ENCODE data around the gene PHF20.
"Not testable (repeated sequence)": the region's sequence is repeated elsewhere in the genome, so short reads cannot be mapped to it uniquely, and the experiment has no call there.

PHF20 gene

DNA sequence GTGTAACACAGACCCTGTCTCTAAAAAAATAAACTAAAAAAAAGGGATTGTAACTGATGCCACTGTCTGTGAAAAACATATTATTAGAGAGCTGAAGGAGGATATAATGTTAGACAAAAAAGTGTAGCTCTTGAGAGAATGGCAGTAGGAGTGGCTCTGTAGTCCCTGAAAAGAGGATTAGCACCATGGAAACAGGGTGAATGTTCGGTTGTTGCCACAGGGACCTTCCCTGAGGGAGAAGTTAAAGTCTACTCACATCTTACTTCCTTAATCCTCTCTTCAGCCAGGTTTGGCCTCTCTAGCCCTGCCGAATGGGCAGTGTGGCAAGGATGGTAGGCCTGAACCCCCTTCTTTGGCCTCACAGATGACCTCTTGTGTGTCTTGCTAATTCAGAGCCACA is 170.4 kb downstream of the PHF20 start:
- no peak for DNase-seq

DNA sequence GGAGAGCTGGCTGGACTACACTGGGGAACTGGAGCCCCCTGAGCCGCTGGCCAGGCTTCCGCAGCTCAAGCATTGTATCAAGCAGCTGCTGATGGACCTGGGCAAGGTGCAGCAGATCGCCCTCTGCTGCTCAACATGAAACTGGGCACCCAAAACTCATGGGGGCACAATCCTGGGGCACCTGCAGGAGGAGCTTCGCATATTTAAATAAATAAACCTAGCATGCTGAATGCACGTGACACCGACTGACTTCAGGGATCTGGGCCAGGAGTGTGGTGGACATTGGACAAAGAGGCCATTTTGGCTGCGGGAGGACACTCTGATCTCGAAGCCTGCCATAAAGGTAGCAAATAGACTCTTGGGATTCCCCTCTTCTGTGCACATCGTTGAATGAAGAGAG is 175.7 kb downstream of the PHF20 start:
- DNase-seq = no peak

- DNase-seq = no peak
Measured at GRCh38 chr20:35947907-35948306, 176.1 kb downstream of the PHF20 start.

DNA sequence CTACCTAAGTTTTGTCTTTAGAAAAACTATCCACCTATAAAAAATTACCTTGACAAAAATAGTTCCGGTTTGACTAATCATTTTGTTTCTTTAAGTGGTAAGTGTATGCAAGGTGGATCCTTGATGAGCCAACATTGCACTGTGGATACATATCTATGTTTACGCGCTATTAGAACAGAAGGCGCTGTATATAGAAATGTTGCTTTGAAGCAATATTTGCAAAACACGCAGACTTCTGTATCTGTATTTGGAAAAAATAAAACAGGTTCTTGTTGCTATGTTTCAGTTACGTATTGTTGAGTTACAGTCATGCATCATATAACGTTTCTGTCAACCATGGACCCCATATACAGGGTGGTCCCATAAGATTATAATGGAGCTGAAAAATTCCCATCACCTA is 178.3 kb downstream of the PHF20 start:
- no peak for DNase-seq

GRCh38 chr20:35952080-35952479 is 180.3 kb downstream of the PHF20 start:
- DNase-seq = not testable (repeated sequence)

DNA sequence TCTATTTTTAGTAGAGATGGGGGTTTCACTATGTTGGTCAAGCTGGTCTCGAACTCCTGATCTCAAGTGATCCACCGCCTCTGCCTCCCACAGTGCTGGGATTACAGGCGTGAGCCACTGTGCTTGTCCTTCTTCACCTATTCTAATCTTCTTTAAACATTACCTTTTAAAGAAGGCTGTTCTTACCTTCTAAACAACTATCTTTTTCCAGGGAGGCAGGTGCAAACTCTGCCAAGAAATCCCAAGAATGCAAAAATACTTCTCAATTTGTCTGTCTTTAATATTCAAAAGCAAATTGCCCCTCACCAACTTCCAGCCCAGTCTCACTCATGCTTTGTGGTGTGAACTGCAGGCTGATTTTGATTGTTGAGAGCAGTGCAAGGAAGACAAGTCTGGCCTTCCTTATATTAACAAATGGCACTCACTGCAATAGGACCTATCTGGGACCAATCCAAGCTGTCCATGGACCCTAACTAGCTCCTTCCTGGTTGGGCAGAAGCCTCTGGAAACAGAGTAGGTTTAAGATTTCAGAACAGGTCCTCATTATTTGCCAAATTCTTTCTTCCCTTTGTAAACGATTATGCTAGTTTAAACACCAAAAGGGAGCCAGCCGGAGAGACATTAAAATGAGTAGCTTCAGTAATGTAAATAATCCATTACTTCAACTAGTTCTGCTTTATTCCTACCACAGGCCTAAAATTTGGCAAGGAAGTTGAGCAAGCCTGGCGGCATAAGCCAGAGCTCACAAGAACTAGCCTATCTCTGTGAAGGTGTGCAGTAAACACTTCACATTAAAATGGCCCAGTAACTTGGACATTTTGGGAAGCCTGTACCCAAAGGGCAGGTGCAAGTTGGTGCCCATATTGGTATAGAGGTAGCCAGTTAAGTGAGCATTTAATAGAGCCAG is 180.9 kb downstream of the PHF20 start:
- no peak for DNase-seq

GRCh38 chr20:35953387-35954199 is 181.8 kb downstream of the PHF20 start:
- no peak for DNase-seq

DNA sequence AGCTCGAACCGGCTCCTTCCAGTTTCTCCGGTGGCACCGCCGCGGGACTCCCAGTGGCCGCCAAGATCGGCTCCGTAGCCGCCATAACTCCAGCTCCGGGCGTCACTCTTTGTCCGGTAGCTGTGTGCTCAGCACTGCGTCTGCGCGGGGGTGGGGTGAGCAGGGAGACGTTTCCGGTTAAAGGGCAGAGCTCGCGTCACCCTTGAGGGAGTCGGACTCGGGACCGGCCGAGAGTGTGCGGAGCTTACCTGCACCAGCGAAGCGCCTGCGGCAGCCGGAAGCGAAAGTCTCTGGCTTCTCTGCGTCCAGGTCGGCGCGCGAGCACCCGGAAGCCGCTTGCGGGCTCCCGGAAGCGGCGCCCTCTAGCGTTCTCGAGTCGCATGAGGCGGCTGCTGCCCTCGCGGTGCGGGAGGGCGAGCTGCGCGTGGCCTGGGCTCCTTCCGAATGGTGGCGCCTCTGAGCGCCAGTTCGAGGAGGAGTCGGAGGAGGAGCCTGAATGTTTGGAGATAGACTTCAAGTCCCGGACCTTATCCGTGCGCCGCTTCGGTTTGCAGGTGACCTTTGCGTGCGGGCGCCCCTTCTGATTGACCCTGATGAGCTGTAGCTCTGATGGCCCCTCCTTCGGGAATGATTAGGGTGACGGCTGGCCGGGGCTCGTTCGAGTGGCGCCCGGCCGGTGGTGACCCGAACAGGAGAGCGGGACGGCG is 182.5 kb downstream of the PHF20 start, which contains the start of gene SCAND1:
SCAND1 (minus strand) TSS at position 303 of the 707 bp plus-strand sequence; CDS start at position 85, 218 bp downstream.
- peak; percentile 96 for DNase-seq

GRCh38 chr20:35954907-35955251 is 183.1 kb downstream of the PHF20 start:
- no peak for DNase-seq

DNA sequence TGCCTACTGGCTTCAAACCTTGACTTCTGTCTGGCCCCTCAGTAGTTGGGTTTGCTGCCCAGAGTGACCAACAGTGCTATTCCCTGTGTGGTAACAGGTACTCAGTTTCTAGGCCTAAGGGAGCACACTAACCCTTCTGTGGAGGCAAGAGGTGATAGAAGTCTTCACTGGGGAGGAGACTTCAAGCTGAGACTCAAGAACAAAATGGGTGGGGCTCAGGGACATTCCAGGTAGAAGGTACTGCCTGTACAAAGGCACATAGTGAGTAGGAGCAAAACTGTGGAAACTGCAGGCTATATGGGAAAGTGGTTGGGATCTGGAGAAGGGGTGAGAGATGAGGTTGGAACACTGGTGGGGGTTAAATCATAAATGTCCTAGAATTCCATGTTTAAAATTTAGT is 184.8 kb downstream of the PHF20 start:
- DNase-seq = no peak

DNA sequence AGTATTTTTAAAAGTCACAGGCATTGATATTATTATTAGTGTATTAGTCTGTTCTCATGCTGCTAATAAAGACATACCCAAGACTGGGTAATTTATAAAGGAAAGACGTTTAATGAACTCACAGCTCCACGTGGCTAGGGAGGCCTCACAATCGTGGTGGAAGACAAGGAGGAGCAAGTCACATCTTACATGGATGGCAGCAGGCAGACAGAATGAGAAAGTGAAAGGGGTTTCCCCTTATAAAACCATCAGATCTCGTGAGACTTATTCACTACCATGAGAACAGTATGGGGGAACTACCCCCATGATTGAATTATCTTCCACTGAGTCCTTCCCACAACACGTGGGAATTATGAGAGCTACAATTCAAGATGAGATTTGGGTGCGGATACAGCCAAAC is 187.5 kb downstream of the PHF20 start:
- DNase-seq = not testable (repeated sequence)

GRCh38 chr20:35963878-35964277 is 192.1 kb downstream of the PHF20 start:
- DNase-seq = no peak

DNA sequence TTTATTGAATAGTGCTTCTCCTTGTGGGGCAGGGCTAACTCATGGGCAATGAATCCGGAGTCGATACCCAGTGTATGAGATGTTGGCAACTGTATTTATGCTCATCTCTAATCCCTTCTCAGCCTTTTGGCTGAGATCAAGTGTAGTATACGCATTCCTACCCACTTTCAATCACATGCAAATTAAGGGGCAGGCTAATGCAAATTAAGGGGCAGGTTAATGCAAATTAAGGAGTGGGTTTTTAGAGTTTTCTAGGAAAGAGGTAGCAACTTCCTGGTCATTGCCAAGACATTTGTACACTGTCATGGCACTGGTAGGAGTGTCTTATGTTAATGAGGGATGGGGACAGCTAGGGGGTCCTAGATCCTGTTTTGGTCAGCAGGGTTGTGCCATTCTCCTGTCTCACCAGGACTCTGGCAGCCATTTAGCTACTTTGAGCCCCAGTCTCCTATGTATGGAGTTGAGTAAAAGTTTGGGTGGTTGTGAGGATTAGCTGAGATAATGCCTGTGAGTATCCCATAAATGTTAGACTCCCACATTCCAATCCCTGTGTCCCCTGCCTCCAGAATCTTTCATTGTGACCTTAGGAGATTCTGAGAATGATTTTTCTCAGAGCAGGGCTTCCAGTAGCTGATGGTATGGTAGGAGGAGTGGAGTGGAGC is 196.3 kb downstream of the PHF20 start, which contains the start of gene CNBD2:
CNBD2 (plus strand) TSS at position 612 of the 662 bp plus-strand sequence. CDS start 173 bp downstream, outside the sequence.
- no peak for DNase-seq

DNA sequence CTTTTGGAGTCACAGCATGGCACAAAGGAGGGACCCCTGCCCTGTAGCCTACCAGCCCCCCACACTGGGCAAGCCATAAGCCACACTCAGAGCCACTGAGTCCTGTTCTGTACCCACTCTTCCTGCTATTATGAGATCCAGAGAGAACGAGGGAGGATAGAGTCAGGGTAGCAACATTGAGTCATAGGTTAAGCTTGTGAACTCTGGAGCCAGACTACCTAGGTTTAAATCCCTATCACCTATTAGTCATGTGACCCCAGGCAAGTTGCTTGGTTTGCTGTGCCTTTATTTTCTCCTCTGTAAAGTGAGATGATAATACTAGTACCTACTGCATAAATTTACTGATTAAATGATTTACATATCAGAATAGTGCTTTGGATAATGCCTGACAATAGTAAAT is 197.1 kb downstream of the PHF20 start:
- DNase-seq = no peak

GRCh38 chr20:35971981-35972380 is 200.2 kb downstream of the PHF20 start:
- no peak for DNase-seq

DNA sequence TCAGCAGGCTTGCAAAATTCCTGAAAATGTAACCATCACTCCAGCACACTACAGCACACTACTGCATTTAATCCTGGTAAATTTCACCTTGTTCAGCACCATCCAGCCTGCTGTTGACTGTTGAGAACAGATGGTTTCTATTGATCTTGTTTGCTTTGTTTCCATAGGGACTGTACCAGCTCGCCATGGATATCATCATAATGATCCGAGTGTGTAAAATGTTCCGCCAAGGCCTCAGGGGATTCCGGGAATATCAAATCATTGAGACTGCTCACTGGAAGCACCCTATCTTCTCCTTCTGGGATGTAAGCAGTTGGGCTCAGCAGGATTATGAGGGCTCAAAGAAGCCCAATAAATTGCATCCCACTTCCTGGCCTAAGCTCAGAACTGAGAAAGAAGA is 200.6 kb downstream of the PHF20 start:
- no peak for DNase-seq

GRCh38 chr20:35974256-35974655 is 202.4 kb downstream of the PHF20 start:
- DNase-seq = no peak

GRCh38 chr20:35975576-35976373 is 204.0 kb downstream of the PHF20 start:
- no peak for DNase-seq

- no peak for DNase-seq
Measured at GRCh38 chr20:35978041-35978513, 206.3 kb downstream of the PHF20 start.

DNA sequence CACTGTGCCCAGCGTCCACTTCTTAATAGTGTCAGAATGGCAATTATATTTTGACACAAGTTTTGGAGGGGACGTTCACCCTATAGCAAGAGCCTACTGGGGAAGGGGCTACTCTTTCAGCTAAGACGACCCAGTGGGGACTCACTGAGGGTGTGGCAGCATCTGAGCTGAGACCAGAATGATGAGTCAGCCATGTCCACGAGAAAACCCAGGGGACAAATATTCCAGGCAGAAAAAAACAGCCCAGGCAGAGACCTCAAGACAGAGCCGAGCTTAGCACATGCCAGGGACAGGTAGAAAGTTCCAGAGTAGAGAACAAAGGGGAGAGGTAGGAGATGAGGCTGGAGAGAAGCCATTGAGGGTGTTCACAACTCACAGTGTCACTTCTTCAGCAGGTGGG is 207.7 kb downstream of the PHF20 start:
- no peak for DNase-seq

GRCh38 chr20:35981969-35982368 is 210.2 kb downstream of the PHF20 start:
- no peak for DNase-seq

DNA sequence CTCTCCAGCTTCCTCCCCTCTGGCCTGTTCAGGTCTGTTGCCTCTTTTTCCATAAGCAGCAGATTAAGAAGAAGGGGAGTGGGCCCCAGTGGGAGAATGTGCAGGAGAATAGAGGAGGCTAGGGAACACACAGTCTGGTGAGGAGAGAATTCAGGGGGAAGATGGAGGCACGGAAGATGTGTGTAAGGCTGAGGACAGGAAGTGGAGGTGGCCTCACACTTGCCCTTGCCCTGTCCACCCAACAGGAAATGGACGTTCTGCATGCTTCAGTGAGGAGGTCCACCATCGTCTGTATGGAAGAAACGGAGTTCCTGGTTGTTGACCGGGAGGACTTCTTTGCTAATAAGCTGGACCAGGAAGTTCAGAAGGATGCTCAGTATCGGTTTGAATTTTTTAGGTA is 212.6 kb downstream of the PHF20 start:
- no peak for DNase-seq

All from NCI-H774 (cell line).